GM18507 (cell line): Measurements from ENCODE around the gene ESR1.
"Not testable (repeated sequence)": the region's sequence is repeated elsewhere in the genome, so short reads cannot be mapped to it uniquely, and the experiment has no call there.

Experiments
- DNase-seq: peaks from one replicate; pipeline ENCODE4 v3.0.0; 2011; ENCODE audit warnings: low read depth; ENCODE audit not compliant: insufficient read length; ENCODE audit errors: extremely low spot score
- FAIRE-seq: peaks from 2 replicates; lab custom pipeline; 2011; peaks lifted over from hg19 to GRCh38; lab: Jason Lieb, UNC

Gene ESR1

GRCh38 chr6:152112491-152113261, 305.2 kb downstream of the ESR1 start:
- FAIRE-seq: no peak
- no peak for DNase-seq

DNA sequence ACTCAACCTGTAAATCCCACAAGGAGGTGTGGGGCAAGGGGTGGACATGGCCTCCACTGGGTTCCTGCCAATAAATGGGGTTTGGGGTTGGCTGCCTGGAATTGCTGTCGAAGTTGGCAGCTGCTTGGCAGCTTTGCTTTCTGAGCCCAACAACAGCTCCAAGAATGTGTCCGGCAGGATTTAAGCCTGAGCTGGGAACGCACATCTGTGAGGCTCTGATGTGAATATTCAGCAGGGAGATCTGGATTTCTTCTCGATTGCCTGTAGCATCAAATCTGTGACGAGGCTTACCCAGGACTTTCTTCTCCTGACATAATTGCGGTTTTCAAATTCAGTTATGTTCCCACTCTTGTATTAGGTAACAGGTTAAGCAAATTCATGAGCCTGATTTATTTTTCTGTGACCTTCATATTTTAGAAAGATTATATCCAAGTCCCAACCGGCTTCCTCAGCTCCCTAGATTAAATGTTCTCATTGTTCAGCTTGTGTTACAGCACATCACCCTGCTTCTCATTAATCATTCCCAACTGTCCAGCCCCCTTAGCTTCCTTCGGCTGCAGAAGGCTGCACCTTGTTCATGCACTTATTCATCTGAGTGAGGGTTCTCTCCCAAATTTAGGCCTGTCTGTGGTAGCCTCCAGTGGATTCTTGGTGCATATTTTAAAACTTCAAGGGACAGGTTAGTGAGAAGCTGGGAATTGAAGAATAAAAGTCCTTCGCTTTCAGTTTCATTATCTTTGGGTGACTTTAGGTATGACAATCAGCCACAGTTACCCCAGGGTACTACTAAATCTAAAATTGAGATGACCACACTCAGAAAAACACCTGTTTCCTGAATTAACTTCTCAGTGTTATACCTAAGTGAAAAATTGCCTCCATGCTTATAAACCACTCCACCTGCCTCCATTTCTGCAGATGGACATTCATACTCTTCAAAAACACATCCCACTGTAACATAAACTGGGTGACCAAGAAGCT, 310.0 kb downstream of the ESR1 start:
- FAIRE-seq: no peak
- no peak for DNase-seq

- FAIRE-seq (no peak), DNase-seq (no peak)
These were observed 310.7 kb downstream of the ESR1 start for GRCh38 chr6:152118224-152118623.

GRCh38 chr6:152118678-152119077, 311.2 kb downstream of the ESR1 start:
- FAIRE-seq: no peak
- no peak for DNase-seq

DNA sequence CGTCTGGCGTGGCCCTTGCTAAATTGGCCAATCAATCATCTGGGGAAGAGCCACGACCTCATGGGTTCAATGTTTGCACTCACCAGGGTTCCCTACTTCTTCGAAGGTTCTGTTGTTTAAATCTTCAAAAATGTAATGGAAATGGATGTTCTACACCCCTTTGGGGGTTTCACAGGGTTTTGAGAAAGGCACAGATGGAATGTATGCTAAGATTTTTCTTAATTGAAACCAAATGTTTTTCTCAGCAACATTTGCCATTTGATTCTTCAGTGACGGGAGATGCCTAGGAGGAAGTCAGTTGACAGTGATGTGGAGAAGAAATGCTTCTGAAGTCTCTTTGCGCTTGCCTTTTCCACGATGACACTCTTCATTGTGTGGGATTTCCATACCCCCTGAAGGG, 312.3 kb downstream of the ESR1 start:
- DNase-seq: no peak
- FAIRE-seq: no peak

DNA sequence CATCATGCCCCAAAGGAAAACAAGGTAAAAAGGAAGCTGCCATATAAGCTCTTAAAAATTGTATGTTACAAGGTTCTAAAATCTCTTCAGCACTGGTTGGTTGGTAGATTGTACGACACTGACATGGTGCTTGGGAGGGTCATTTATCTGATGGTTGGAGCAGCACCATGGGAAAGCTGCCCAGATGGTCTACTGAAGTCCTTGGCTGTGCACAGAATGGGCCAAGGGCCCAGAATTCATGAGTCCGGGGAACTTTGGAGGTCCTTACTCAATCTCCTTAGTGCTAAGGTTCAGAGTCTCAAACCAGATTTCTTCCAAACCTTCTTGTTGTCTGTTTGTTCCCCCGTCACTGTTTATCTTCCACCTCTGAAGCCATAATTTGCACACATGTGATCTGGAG, 314.4 kb downstream of the ESR1 start:
- FAIRE-seq (no peak), DNase-seq (no peak)

- FAIRE-seq (no peak), DNase-seq (no peak)
These were observed 315.0 kb downstream of the ESR1 start for GRCh38 chr6:152122434-152122833.

- FAIRE-seq (no peak), DNase-seq (no peak)
These were observed 315.6 kb downstream of the ESR1 start for GRCh38 chr6:152123076-152123475.

- FAIRE-seq: peak; percentile 54
- DNase-seq: peak; percentile 25
These were observed 317.1 kb downstream of the ESR1 start for GRCh38 chr6:152124429-152125074.

- DNase-seq (no peak), FAIRE-seq (no peak)
These were observed 320.1 kb downstream of the ESR1 start for GRCh38 chr6:152127432-152128165.

GRCh38 chr6:152129691-152130151, 322.2 kb downstream of the ESR1 start:
- DNase-seq (no peak), FAIRE-seq (no peak)

GRCh38 chr6:152130441-152130840, 323.0 kb downstream of the ESR1 start:
- DNase-seq (no peak), FAIRE-seq (no peak)

- DNase-seq (no peak), FAIRE-seq (no peak)
These were observed 328.4 kb downstream of the ESR1 start for GRCh38 chr6:152135755-152136448.

DNA sequence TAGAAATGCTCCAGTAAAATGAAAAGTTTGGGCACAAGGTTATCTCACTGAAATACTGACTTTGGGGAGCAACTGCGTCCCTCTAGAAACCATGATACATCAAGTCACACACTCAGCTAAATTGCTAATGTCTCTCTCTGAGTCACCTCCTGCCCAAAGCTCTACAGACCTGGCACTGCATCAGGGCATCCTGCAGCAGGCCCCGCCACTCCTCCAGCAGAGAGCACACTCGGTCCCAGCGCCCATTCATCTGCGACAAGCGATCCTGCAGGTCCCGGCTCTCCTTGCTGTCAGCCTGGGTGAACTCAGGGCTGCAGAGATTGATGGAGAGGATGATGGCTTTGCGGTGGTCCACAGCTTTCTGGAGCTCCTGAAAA, 329.0 kb downstream of the ESR1 start:
- no peak for FAIRE-seq

DNA sequence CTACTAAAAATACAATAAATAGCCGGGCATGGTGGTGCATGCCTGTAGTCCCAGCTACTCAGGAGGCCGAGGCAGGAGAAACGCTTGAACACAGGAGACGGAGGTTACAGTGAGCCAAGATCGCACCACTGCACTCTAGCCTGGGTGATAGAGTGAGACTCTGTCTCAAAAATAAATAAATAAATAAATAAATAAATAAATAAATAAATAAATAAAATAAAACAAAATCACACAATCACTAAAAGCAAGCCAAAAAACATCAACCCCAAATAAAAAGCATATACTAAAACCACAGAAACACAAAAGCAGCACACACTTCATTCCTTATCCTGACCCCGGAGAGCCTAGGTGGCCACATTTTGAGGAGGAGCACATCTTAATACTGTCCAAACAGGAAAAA, 330.9 kb downstream of the ESR1 start:
- FAIRE-seq, DNase-seq: not testable (repeated sequence)

More for the DNA sequence above, 329.0 kb downstream of the ESR1 start:
- DNase-seq: no peak

- FAIRE-seq (no peak), DNase-seq (no peak)
These were observed 334.6 kb downstream of the ESR1 start for GRCh38 chr6:152142105-152142504.

DNA sequence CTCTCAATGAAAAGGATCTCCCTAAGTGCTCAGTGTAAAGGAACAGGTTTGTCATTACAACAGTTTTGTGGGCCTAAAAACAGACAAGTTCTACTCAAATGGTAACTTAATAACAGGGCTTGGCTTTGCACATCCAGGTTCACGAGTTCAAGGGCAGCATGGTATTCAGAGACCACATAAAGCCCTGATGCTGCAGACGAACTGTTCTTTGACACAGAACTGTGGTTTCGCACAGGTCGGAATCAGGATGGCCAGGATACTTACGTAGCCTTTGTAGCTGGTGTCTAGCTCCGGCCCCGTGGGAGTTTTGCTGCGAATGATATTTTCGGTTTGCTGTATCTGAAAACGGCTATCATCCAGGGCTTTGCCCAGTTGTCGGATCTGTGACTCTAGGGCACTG, 335.9 kb downstream of the ESR1 start:
- no peak for DNase-seq
- no peak for FAIRE-seq

DNA sequence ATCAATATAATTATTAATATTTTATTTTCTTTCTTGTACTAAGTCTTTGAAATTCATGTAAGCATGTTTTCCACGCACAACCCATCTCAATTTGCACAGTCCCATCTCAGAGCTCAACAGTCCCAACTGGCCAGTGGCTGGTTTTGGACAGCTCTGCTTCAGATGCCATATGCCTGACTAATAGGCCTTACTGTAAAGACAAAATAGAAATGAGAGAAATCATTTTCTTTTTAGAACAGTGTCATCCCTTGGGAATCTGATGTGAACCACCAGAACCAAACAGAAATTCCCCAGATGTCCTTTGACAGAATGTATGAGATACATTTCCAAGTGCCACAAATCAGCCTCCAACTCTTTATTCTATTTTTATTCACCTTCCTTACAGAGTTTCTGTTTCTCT, 338.9 kb downstream of the ESR1 start:
- DNase-seq (no peak), FAIRE-seq (no peak)

DNA sequence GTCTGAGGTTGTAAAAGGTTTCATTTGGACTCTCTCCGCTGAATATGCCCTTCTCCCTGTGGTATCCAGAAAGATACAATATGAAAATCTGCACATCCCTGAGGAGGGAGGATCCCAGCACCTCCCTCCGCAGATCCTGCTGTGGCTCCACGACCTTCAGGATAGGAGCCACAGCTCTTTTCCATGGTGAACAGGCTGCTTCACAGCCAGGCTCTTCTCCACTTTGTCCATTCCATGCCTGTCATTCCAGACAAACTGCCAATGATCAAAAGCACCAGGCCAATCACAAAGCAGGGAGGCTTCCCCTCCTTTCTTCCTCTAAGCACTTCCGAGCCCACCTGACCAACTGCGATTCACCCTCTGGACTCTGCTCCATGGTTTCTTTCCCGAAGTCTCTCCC, 339.8 kb downstream of the ESR1 start:
- DNase-seq (no peak), FAIRE-seq (no peak)
